CD1c-positive myeloid dendritic cell (primary cell): ENCODE measurements around the gene PKHD1.
"Not testable (repeated sequence)": the region's sequence is repeated elsewhere in the genome, so short reads cannot be mapped to it uniquely, and the experiment has no call there.

Source experiments
- DNase-seq: peaks from one replicate; pipeline ENCODE4 v3.0.0-alpha.2; 2016; ENCODE audit errors: extremely low spot score

Gene PKHD1

GRCh38 chr6:51995214-51995755 lies 92.1 kb downstream of the PKHD1 start:
- no peak for DNase-seq

GRCh38 chr6:51992876-51993275 lies 94.5 kb downstream of the PKHD1 start:
- DNase-seq, result no peak

GRCh38 chr6:51989789-51990188 lies 97.6 kb downstream of the PKHD1 start:
- DNase-seq, result no peak

- DNase-seq, result no peak
Measured at GRCh38 chr6:51986864-51987263, 100.5 kb downstream of the PKHD1 start.

GRCh38 chr6:51983564-51983963 lies 103.8 kb downstream of the PKHD1 start:
- no peak for DNase-seq

GRCh38 chr6:51982695-51983094 lies 104.7 kb downstream of the PKHD1 start:
- DNase-seq, result not testable (repeated sequence)

GRCh38 chr6:51976374-51976773 lies 111.0 kb downstream of the PKHD1 start:
- no peak for DNase-seq

GRCh38 chr6:51972659-51973058 lies 114.8 kb downstream of the PKHD1 start:
- DNase-seq, result no peak

GRCh38 chr6:51968265-51968664 lies 119.1 kb downstream of the PKHD1 start:
- no peak for DNase-seq

- no peak for DNase-seq
Measured at GRCh38 chr6:51965222-51965801, 122.1 kb downstream of the PKHD1 start.

GRCh38 chr6:51963980-51964379 lies 123.4 kb downstream of the PKHD1 start:
- DNase-seq, result no peak

GRCh38 chr6:51962354-51962753 lies 125.1 kb downstream of the PKHD1 start:
- no peak for DNase-seq

- DNase-seq, result no peak
Measured at GRCh38 chr6:51960419-51960818, 127.0 kb downstream of the PKHD1 start.

GRCh38 chr6:51959744-51960383 lies 127.5 kb downstream of the PKHD1 start:
- peak; percentile 49 for DNase-seq

- no peak for DNase-seq
Measured at GRCh38 chr6:51954681-51955080, 132.7 kb downstream of the PKHD1 start.

GRCh38 chr6:51953246-51953645 lies 134.2 kb downstream of the PKHD1 start:
- DNase-seq, result no peak

- no peak for DNase-seq
Measured at GRCh38 chr6:51951924-51952323, 135.5 kb downstream of the PKHD1 start.

- no peak for DNase-seq
Measured at GRCh38 chr6:51949526-51949925, 137.9 kb downstream of the PKHD1 start.

- not testable (repeated sequence) for DNase-seq
Measured at GRCh38 chr6:51939695-51940094, 147.7 kb downstream of the PKHD1 start.

- no peak for DNase-seq
Measured at GRCh38 chr6:51936531-51937290, 150.7 kb downstream of the PKHD1 start.

GRCh38 chr6:51934098-51934497 lies 153.3 kb downstream of the PKHD1 start:
- DNase-seq, result no peak

GRCh38 chr6:51932956-51933355 lies 154.5 kb downstream of the PKHD1 start:
- no peak for DNase-seq

- no peak for DNase-seq
Measured at GRCh38 chr6:51930602-51931001, 156.8 kb downstream of the PKHD1 start.
